Muscle layer of duodenum (tissue), 2 donors: Measurements from ENCODE around the gene NUP153.

Source experiments
- H3K27ac ChIP-seq: one replicate; pipeline ENCODE4 v1.7.0; 2013; ENCODE audit warnings: mild to moderate bottlenecking, low read length
- H3K27me3 ChIP-seq: one replicate; pipeline ENCODE4 v1.7.0; 2013; ENCODE audit warnings: low read depth, mild to moderate bottlenecking, control low read depth, low read length
- H3K36me3 ChIP-seq, 2 donors: one replicate each; pipeline ENCODE4 v1.7.0; 2013; ENCODE audit warnings: low read length in 2 of 2, control low read depth in 1 of 2, mild to moderate bottlenecking in 1 of 2; ENCODE audit not compliant: insufficient read depth in 2 of 2, control insufficient read depth in 1 of 2
- H3K4me1 ChIP-seq, 2 donors: one replicate each; pipeline ENCODE4 v1.7.0; 2013; ENCODE audit warnings: low read length in 2 of 2, mild to moderate bottlenecking in 2 of 2, control low read depth in 1 of 2, moderate library complexity in 1 of 2; ENCODE audit not compliant: insufficient read depth in 2 of 2, control insufficient read depth in 1 of 2
- H3K4me3 ChIP-seq, 2 donors: one replicate each; pipeline ENCODE4 v1.7.0; 2013; ENCODE audit warnings: low read length in 2 of 2, low read depth in 1 of 2, mild to moderate bottlenecking in 1 of 2
- H3K9me3 ChIP-seq, 2 donors: one replicate each; pipeline ENCODE4 v1.7.0; 2013; ENCODE audit warnings: low read length in 2 of 2, control low read depth in 1 of 2, mild to moderate bottlenecking in 1 of 2; ENCODE audit not compliant: control insufficient read depth in 1 of 2
- donor health status: healthy.

Gene NUP153

DNA sequence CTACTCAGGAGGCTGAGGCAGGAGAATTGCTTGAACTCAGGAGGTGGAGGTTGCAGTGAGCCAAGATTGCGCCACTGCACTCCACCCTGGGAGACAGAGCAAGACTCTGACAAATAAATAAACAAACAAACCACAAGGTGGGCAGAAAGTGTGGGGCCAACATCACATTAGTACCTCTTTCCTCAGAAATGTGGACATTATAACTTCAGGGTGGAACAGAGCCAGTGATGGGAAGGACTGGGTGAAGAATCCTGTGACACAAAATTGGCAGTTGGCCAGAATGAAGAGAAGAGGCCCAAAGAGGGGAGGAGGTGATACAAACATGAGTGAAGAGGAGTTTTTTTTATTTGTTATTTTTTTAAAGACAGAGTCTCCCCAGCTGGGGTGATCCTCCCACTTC lies 50.6 kb downstream of the NUP153 start:
- Histone ChIP-seq H3K27ac (no peak overlapping the region), H3K4me3 (no peak overlapping the region), H3K4me1 (no peaks in the 10 kb centered on the region), H3K9me3 (no peaks in the 10 kb centered on the region), H3K27me3 (no peaks in the 10 kb centered on the region), H3K36me3 (peaks cover 11 to 14% of the 10 kb centered on the region in 2 donors)

DNA sequence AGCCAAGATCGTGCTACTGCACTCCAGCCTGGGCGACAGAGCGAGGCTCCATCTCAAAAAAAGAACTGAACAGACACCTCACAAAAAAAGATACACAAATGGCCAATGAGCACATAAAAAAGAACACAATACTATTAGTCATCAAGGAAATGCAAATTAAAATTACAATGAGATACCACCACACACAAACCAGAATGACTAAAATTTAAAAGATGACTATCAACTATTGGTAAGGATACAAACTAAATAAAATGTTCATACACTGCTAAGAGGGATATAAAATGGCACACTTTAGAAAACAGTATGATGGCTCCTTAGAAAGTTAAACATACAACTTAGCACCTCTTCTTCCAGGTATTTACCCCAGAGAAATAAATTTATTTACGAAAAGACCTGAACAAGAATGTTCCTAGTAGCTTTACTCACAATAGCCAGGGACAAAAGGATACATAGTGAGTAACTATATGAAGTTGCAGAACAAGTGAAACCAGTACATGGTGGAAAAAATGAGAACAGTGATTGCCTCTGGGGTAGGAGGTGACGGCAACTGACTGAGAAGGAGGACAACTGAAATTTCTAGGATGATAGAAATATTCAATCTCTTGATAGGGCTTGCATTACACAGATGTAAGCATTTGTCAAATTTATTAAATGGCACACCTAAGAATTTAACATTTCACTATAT lies 53.4 kb downstream of the NUP153 start:
- no peaks in the 10 kb centered on the region for H3K9me3 ChIP-seq
- H3K4me1 ChIP-seq = no peaks in the 10 kb centered on the region
- H3K27ac ChIP-seq = no peak overlapping the region
- H3K36me3 ChIP-seq = peaks cover 13 to 14% of the 10 kb centered on the region in 2 donors
- H3K4me3 ChIP-seq = no peak overlapping the region
- no peaks in the 10 kb centered on the region for H3K27me3 ChIP-seq

DNA sequence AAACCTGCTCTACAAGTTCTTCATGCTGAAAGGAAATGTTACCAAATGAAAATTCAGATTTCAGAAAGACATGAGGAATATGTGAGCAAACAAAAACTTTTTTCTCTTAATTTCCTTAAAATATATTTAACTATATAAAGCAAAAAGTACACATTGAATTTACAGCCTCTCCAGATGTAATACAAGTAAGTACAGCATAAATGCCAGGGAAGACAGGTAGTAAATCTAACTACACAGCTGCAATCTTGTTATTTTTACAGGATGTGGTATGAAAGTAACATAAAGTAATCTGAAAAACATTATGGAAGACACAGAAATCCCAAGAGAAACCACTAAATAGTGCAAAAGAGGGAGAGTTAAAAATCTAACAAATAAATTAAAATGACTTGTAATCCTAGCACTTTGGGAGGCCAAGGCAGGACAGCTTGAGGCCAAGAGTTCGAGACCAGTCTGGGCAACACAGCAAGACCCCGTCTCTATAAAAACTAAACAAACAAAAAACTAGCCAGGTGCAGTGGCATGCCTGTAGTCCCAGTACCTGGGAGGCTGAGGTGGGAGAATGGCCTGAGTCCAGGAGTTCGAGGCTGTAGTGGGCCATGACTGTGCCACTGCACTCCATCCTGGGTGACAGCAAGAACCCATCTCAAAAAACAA lies 55.9 kb downstream of the NUP153 start:
- no peak overlapping the region for H3K4me3 ChIP-seq
- H3K4me1 ChIP-seq = no peaks in the 10 kb centered on the region
- H3K9me3 ChIP-seq = no peaks in the 10 kb centered on the region
- no peaks in the 10 kb centered on the region for H3K27me3 ChIP-seq
- no peak overlapping the region for H3K27ac ChIP-seq
- peaks cover 22% of the 10 kb centered on the region in 2 donors for H3K36me3 ChIP-seq

- Histone ChIP-seq H3K4me3 (no peak overlapping the region), H3K36me3 (peaks cover 35 to 42% of the 10 kb centered on the region in 2 donors), H3K9me3 (no peaks in the 10 kb centered on the region), H3K4me1 (no peaks in the 10 kb centered on the region), H3K27ac (no peak overlapping the region), H3K27me3 (no peaks in the 10 kb centered on the region)
Observed at GRCh38 chr6:17648745-17649144, 58.0 kb downstream of the NUP153 start.

GRCh38 chr6:17640477-17640917 lies 66.2 kb downstream of the NUP153 start:
- H3K36me3 ChIP-seq = peaks cover 35 to 78% of the 10 kb centered on the region in 2 donors

DNA sequence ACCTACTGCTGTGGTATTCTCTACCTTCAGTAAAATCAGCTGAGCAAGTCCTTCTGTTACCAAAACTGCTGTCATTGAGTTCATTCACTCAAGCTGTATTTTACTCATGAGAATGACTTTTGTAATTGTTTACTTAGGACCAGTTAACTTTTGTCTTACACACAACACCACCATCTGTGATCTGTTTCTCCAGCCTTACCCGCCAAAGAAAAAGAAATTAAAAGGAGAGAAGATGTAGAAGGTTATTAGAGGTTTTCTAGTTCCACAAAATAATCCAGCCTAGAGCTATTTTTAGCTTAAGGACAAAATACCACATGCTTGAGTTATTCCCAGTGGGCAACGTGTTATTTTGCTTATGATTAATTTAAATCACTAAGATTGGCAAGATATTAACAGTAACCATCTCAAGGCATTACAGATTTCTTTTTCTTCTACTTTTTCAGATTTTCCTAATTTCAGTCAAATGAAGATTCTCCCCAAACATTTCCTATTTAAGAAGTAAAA lies 68.5 kb downstream of the NUP153 start:
- no peaks in the 10 kb centered on the region for H3K27me3 ChIP-seq
- H3K9me3 ChIP-seq = no peaks in the 10 kb centered on the region
- H3K4me1 ChIP-seq = peaks cover 0 to 13% of the 10 kb centered on the region in 2 donors
- no peak overlapping the region for H3K4me3 ChIP-seq
- H3K27ac ChIP-seq = no peak overlapping the region
- H3K36me3 ChIP-seq = peaks cover 24 to 58% of the 10 kb centered on the region in 2 donors

More at GRCh38 chr6:17640477-17640917, 66.2 kb downstream of the NUP153 start:
- H3K27me3 ChIP-seq = no peaks in the 10 kb centered on the region
- no peak overlapping the region for H3K4me3 ChIP-seq
- no peak overlapping the region for H3K27ac ChIP-seq
- H3K4me1 ChIP-seq = peaks cover 0 to 13% of the 10 kb centered on the region in 2 donors
- no peaks in the 10 kb centered on the region for H3K9me3 ChIP-seq

DNA sequence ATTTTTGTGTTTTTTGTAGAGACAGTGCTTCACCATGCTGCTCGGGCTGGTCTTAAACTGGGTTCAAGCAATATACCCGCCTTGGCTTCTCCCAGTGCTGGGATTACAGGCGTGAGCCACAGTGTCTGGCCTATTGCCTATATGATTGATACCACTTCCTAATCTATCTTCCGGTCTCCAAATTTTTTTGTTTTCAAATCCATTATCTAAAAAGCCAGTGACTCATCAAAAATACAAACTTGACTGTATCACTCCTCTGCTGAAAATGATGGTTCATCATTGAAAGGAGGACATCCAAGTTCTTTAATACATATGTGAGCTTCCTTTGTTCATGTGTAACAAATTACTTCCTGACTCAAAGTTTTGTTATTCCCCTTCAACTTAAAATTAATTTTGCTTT lies 71.2 kb downstream of the NUP153 start:
- Histone ChIP-seq H3K27me3 (no peaks in the 10 kb centered on the region), H3K4me1 (peaks cover 0 to 13% of the 10 kb centered on the region in 2 donors), H3K9me3 (no peaks in the 10 kb centered on the region), H3K27ac (no peak overlapping the region), H3K4me3 (no peak overlapping the region), H3K36me3 (peaks cover 20 to 49% of the 10 kb centered on the region in 2 donors)

DNA sequence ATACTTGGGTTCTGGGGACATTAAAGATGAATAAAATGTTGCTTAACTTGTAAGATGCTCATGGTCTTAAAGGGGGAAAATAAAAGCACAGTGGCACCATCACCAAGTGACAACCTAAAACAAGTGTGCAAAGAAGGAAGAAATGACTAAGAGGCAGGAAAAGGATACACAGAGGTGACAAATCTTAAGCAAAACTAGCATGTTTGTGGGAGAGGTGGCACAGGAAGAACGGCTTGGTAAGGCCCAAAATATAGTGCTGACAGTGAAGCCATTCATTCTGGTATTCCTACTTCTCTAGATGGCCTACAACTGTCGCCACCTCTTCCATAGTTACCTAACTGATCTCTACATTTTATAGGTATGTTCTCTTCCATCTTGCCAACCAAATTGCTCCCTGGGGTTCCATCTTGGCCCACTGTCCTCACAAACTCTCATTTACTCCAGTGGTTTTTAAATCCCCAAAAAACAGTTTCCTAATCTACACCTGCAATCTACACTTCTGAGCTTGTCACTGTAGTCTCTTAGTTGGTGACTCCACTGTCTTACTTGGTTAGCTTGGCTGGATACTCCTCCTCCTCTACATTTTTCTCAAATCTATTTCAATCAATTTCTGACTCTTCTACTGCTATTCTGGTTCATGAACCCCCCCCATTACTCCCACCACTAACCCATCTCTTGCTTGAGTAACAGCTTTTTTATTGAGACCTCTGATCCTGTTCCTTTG lies 73.1 kb downstream of the NUP153 start:
- H3K36me3 ChIP-seq = peaks cover 32 to 56% of the 10 kb centered on the region in 2 donors
- no peak overlapping the region for H3K4me3 ChIP-seq
- H3K27me3 ChIP-seq = no peaks in the 10 kb centered on the region
- no peak overlapping the region for H3K27ac ChIP-seq
- peaks cover 0 to 11% of the 10 kb centered on the region in 2 donors for H3K4me1 ChIP-seq
- no peaks in the 10 kb centered on the region for H3K9me3 ChIP-seq

- Histone ChIP-seq H3K27me3 (no peaks in the 10 kb centered on the region), H3K27ac (no peak overlapping the region), H3K4me1 (peaks cover 0 to 4% of the 10 kb centered on the region in 2 donors), H3K9me3 (no peaks in the 10 kb centered on the region), H3K4me3 (no peak overlapping the region), H3K36me3 (peaks cover 30 to 49% of the 10 kb centered on the region in 2 donors)
Observed at GRCh38 chr6:17632934-17633333, 73.8 kb downstream of the NUP153 start.

GRCh38 chr6:17630511-17631073 lies 76.1 kb downstream of the NUP153 start:
- H3K27me3 ChIP-seq = no peaks in the 10 kb centered on the region
- H3K9me3 ChIP-seq = no peaks in the 10 kb centered on the region
- peaks cover 37 to 38% of the 10 kb centered on the region in 2 donors for H3K36me3 ChIP-seq

More at GRCh38 chr6:17630511-17631073, 76.1 kb downstream of the NUP153 start:
- Histone ChIP-seq H3K4me1 (peaks cover 0 to 4% of the 10 kb centered on the region in 2 donors), H3K4me3 (no peak overlapping the region), H3K27ac (no peak overlapping the region)
